ENCODE measurements around the gene FARS2. TPM values are rescaled to one million over a fixed set of nuclear protein-coding genes. Genes with fewer than 3 reads are reported as not detected.

The FARS2 gene
- total RNA-seq, 1 donor from 2014 or later, result 19.9 TPM

- peaks cover 22% of the 10 kb centered on the region for H3K4me1 Mint-ChIP-seq
- H3K9me3 Mint-ChIP-seq, result no peaks in the 10 kb centered on the region
- no peak overlapping the region for H3K27ac Mint-ChIP-seq
- no peaks in the 10 kb centered on the region for H3K36me3 Mint-ChIP-seq
- peaks cover 1% of the 10 kb centered on the region for H3K27me3 Mint-ChIP-seq (ENCODE audit: low read depth)
- TF ChIP-seq CTCF (IDR thresholded peaks at IDR 0.05; ENCODE audit: unreplicated experiment), result no peak
- DNase-seq (ENCODE audit: low spot score in 2 of 2, unreplicated experiment in 2 of 2), result no peak
- H3K4me3 Mint-ChIP-seq, result no peak overlapping the region
These were observed 470.1 kb downstream of the FARS2 start for GRCh38 chr6:5731435-5731834.

GRCh38 chr6:5732496-5732895 lies 471.2 kb downstream of the FARS2 start:
- TF ChIP-seq CTCF (IDR thresholded peaks at IDR 0.05; ENCODE audit: unreplicated experiment), result no peak
- no peak overlapping the region for H3K27ac Mint-ChIP-seq
- DNase-seq (ENCODE audit: low spot score in 2 of 2, unreplicated experiment in 2 of 2), result no peak
- H3K27me3 Mint-ChIP-seq (ENCODE audit: low read depth), result peaks cover 1% of the 10 kb centered on the region
- no peaks in the 10 kb centered on the region for H3K36me3 Mint-ChIP-seq
- no peak overlapping the region for H3K4me3 Mint-ChIP-seq
- H3K9me3 Mint-ChIP-seq, result no peaks in the 10 kb centered on the region
- peaks cover 22% of the 10 kb centered on the region for H3K4me1 Mint-ChIP-seq

GRCh38 chr6:5736016-5736738 lies 474.9 kb downstream of the FARS2 start:
- no peak for DNase-seq (ENCODE audit: low spot score in 2 of 2, unreplicated experiment in 2 of 2)
- no peaks in the 10 kb centered on the region for H3K27me3 Mint-ChIP-seq (ENCODE audit: low read depth)
- H3K4me1 Mint-ChIP-seq, result peaks cover 2% of the 10 kb centered on the region
- no peak overlapping the region for H3K4me3 Mint-ChIP-seq
- no peak for TF ChIP-seq CTCF (IDR thresholded peaks at IDR 0.05; ENCODE audit: unreplicated experiment)
- H3K27ac Mint-ChIP-seq, result no peak overlapping the region
- no peaks in the 10 kb centered on the region for H3K36me3 Mint-ChIP-seq
- no peaks in the 10 kb centered on the region for H3K9me3 Mint-ChIP-seq

GRCh38 chr6:5737460-5737859 lies 476.1 kb downstream of the FARS2 start:
- no peak for TF ChIP-seq CTCF (IDR thresholded peaks at IDR 0.05; ENCODE audit: unreplicated experiment)
- no peaks in the 10 kb centered on the region for H3K4me1 Mint-ChIP-seq
- no peak overlapping the region for H3K27ac Mint-ChIP-seq
- H3K4me3 Mint-ChIP-seq, result no peak overlapping the region
- H3K9me3 Mint-ChIP-seq, result no peaks in the 10 kb centered on the region
- no peaks in the 10 kb centered on the region for H3K36me3 Mint-ChIP-seq
- no peaks in the 10 kb centered on the region for H3K27me3 Mint-ChIP-seq (ENCODE audit: low read depth)
- DNase-seq (ENCODE audit: low spot score in 2 of 2, unreplicated experiment in 2 of 2), result no peak

- Mint-ChIP-seq H3K27me3 (ENCODE audit: low read depth) (no peaks in the 10 kb centered on the region), H3K4me1 (no peaks in the 10 kb centered on the region), H3K27ac (no peak overlapping the region), H3K4me3 (no peak overlapping the region), H3K36me3 (no peaks in the 10 kb centered on the region), H3K9me3 (no peaks in the 10 kb centered on the region)
- no peak for DNase-seq (ENCODE audit: low spot score in 2 of 2, unreplicated experiment in 2 of 2)
- TF ChIP-seq CTCF (IDR thresholded peaks at IDR 0.05; ENCODE audit: unreplicated experiment), result no peak
These were observed 476.9 kb downstream of the FARS2 start for GRCh38 chr6:5738211-5738610.

Data from mesothelial cell of epicardium (in vitro differentiated cells).